AG04450 (cell line): ENCODE measurements around the gene NKAIN2. TPM values are rescaled to one million over a fixed set of nuclear protein-coding genes. Genes with fewer than 3 reads are reported as not detected.

Source experiments
- CTCF ChIA-PET: fragments of 300-600, 350-600 bp; formaldehyde crosslinking; extraction: SDS; loops from one replicate; lab custom pipeline; 2022; ENCODE audit warnings: antibody characterized with exemption, inconsistent platforms; lab: Charles Lee
- POLR2A ChIA-PET: fragments of 350-600 bp; formaldehyde crosslinking; extraction: SDS; loops from one replicate; lab custom pipeline; 2021; ENCODE audit warnings: antibody characterized with exemption, inconsistent platforms; lab: Yijun Ruan, JAX
- DNase-seq: peaks from one replicate; pipeline ENCODE4 v3.0.0-alpha.2; 2011; ENCODE audit warnings: low read depth, low spot score
- H3K27ac ChIP-seq: one replicate; pipeline ENCODE4 v1.5.1; 2012; ENCODE audit warnings: low read depth, low read length, control low read depth
- H3K27me3 ChIP-seq: one replicate; pipeline ENCODE4 v1.6.0; 2012; ENCODE audit warnings: low read length; ENCODE audit not compliant: control insufficient read depth, insufficient read depth
- H3K4me3 ChIP-seq: 2 replicates; pipeline ENCODE4 v1.5.1; 2011; ENCODE audit warnings: mild to moderate bottlenecking, low read depth, low read length, control low read depth
- H3K9me3 ChIP-seq: 2 replicates; pipeline ENCODE4 v1.5.1; 2012; ENCODE audit warnings: low read length; ENCODE audit not compliant: control insufficient read depth, insufficient read depth
- polyA plus RNA-seq: library from polyadenylated mRNA; depleted of rRNA; stranded (reverse); fragments of >200 nt; gene quantifications from 2 replicates; pipeline ENCODE4 v1.2.3, GENCODE V29; 2011
- TF ChIP-seq, protein P1 (sequence below): IDR thresholded peaks from 2 replicates; pipeline ENCODE4 v1.5.1; 2011; ENCODE audit warnings: low read depth, low read length, control low read depth, inconsistent platforms

The NKAIN2 gene
- polyA plus RNA-seq, 1 experiment = not detected

DNA sequence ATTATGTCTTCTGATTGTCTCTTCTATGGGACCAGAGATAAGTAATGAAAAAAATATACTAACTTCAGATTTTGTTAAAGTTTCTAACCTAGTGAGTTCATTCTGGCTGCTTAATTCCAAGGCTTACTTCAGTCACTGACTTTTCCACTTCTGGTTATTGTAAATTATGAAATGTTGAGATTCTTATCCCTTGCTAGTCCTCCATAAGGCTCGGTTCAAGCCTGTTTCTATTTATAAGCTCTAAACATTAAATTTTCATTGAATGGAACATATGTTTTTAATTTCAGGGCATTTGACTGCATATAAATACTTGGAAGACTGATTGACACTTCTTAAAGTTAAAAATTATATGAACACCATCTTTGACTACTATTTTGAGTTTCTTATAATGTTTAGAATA, 23.6 kb upstream of the NKAIN2 start:
- ChIA-PET POLR2A (interaction anchor here (0.5 kb wide), 1 partner anchor 147 kb away, joined by 3 read pairs; no protein-coding TSS in a partner anchor), CTCF (no interaction called here)
- TF ChIP-seq, protein P1, sequence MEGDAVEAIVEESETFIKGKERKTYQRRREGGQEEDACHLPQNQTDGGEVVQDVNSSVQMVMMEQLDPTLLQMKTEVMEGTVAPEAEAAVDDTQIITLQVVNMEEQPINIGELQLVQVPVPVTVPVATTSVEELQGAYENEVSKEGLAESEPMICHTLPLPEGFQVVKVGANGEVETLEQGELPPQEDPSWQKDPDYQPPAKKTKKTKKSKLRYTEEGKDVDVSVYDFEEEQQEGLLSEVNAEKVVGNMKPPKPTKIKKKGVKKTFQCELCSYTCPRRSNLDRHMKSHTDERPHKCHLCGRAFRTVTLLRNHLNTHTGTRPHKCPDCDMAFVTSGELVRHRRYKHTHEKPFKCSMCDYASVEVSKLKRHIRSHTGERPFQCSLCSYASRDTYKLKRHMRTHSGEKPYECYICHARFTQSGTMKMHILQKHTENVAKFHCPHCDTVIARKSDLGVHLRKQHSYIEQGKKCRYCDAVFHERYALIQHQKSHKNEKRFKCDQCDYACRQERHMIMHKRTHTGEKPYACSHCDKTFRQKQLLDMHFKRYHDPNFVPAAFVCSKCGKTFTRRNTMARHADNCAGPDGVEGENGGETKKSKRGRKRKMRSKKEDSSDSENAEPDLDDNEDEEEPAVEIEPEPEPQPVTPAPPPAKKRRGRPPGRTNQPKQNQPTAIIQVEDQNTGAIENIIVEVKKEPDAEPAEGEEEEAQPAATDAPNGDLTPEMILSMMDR = no peak

DNA sequence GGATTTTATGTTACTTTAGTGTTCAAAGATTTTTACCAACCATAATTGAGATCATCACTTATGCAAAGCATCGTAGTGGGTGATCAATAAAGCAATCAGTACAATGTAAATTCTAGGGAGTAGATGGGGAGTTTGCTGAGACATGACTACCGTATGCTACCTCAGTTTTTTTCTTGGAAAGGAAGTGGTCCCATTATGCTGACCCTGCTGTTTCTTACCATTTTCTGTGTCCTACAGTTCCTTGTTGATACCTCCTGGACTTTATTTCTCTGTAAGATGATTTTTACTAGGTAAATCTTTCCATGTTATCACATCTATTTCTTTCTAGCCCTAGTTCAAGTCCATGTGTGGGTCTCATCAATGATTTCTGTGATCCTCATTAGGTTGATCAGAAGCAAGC, 19.3 kb upstream of the NKAIN2 start:
- H3K9me3 ChIP-seq = no peaks in the 10 kb centered on the region
- CTCF ChIA-PET = no interaction called here
- TF ChIP-seq, protein P1 = no peak
- H3K4me3 ChIP-seq = no peak overlapping the region
- POLR2A ChIA-PET = no interaction called here
- no peak for DNase-seq
- no peak overlapping the region for H3K27ac ChIP-seq
- no peaks in the 10 kb centered on the region for H3K27me3 ChIP-seq

More for the DNA sequence above, 23.6 kb upstream of the NKAIN2 start:
- no peak for DNase-seq
- Histone ChIP-seq H3K4me3 (no peak overlapping the region), H3K9me3 (no peaks in the 10 kb centered on the region), H3K27me3 (no peaks in the 10 kb centered on the region), H3K27ac (no peak overlapping the region)

DNA sequence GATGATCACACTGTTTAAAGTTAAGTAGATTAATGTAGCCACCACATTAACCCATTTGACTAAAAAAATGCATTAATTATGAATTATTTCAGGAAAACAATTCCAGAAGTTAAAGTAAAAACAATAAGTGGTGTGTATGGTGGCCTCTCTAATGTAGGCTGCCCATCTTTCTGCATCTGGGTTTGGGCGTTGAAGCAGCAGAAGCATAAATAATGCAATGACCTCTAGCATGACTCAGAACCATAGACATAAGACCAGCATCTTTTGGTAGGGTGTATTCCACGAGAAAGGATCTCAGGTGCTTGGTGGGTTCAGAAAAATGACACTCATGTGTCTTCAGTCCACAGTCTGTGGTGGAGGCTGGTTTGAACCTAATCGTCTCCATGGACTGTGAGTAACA, 18.6 kb upstream of the NKAIN2 start:
- TF ChIP-seq, protein P1 = no peak
- Histone ChIP-seq H3K27ac (no peak overlapping the region), H3K27me3 (no peaks in the 10 kb centered on the region), H3K4me3 (no peak overlapping the region), H3K9me3 (no peaks in the 10 kb centered on the region)
- POLR2A ChIA-PET = no interaction called here
- CTCF ChIA-PET = no interaction called here
- no peak for DNase-seq

DNA sequence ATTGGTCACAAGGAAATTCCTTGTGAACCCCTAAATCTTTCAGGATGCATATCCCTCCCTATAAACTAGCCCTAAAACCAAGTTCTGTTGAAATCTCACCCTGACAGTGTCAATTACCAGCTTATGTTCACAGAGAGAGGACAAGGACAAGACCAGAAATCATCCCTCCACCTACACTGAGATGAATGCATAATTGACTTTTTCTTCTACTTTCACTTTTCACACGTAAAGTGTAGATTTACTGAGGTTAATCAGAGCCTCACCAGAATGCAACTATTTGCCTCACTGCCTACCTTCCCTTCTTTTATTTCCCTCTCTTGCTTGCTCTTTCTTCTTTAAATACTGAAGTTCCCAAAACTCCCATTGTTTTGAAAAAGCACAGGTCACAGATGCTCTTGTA, 15.3 kb upstream of the NKAIN2 start:
- TF ChIP-seq, protein P1 = no peak
- H3K9me3 ChIP-seq = no peaks in the 10 kb centered on the region
- H3K27ac ChIP-seq = no peak overlapping the region
- CTCF ChIA-PET = interaction anchor here (0.7 kb wide), 1 partner anchor 24 kb away, joined by 3 read pairs; no protein-coding TSS in a partner anchor
- no peak overlapping the region for H3K4me3 ChIP-seq
- POLR2A ChIA-PET = no interaction called here
- no peak for DNase-seq
- H3K27me3 ChIP-seq = no peaks in the 10 kb centered on the region

DNA sequence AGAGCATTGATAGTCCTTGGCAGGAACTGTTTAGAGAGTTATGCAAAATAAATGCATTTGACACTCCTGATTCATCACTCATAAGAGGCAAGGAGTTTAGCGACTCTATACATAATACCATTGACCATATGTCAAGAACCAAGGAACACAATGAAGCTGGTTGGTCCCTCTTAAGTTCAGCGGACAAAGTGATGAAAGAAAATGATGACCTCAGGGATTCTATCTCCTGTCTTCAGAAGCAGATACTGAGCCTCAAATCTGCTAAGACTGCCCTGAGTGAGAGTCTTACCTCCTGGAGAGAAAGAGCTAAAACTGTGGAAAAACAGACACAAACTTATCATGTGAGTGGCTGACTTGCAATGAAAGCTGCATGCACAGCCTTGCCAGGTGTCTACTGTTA, 9.5 kb upstream of the NKAIN2 start:
- Histone ChIP-seq H3K27me3 (no peaks in the 10 kb centered on the region), H3K27ac (no peak overlapping the region), H3K4me3 (no peak overlapping the region), H3K9me3 (no peaks in the 10 kb centered on the region)
- TF ChIP-seq, protein P1 = no peak
- ChIA-PET POLR2A (no interaction called here), CTCF (no interaction called here)
- no peak for DNase-seq
